GM12873 (cell line): Measurements from ENCODE around the gene NAMPT.

Source experiments
- CTCF ChIP-seq: IDR thresholded peaks from 2 replicates; pipeline ENCODE4 v1.5.1; 2012; ENCODE audit warnings: low read depth, mild to moderate bottlenecking, moderate library complexity, low read length, control low read depth; ENCODE audit not compliant: insufficient read depth; ENCODE audit errors: missing control alignments

The NAMPT gene

GRCh38 chr7:106236065-106236464 lies 48.7 kb downstream of the NAMPT start:
- no peak for TF ChIP-seq CTCF

- TF ChIP-seq CTCF, result no peak
These were observed 50.4 kb downstream of the NAMPT start for GRCh38 chr7:106234425-106234824.

GRCh38 chr7:106231856-106232490 lies 52.8 kb downstream of the NAMPT start:
- no peak for TF ChIP-seq CTCF

GRCh38 chr7:106225856-106226255 lies 58.9 kb downstream of the NAMPT start:
- TF ChIP-seq CTCF, result no peak

GRCh38 chr7:106224797-106225196 lies 60.0 kb downstream of the NAMPT start:
- TF ChIP-seq CTCF, result no peak

GRCh38 chr7:106223156-106223555 lies 61.6 kb downstream of the NAMPT start:
- no peak for TF ChIP-seq CTCF

GRCh38 chr7:106222545-106222944 lies 62.2 kb downstream of the NAMPT start:
- TF ChIP-seq CTCF, result no peak
